LNCaP clone FGC (cell line): Measurements from ENCODE around the gene BORA.
"Not testable (repeated sequence)": the region's sequence is repeated elsewhere in the genome, so short reads cannot be mapped to it uniquely, and the experiment has no call there.

ENCODE experiments used
- DNase-seq: peaks from one replicate; pipeline ENCODE4 v3.0.0-alpha.2; 2011; ENCODE audit warnings: low read depth
- H3K4me3 ChIP-seq: 2 replicates; pipeline ENCODE4 v1.5.1; 2011; ENCODE audit warnings: mild to moderate bottlenecking, low read depth, low read length, control low read depth
- CTCF ChIP-seq: IDR thresholded peaks from 2 replicates; pipeline ENCODE4 v1.5.1; 2012; ENCODE audit warnings: mild to moderate bottlenecking; ENCODE audit not compliant: control insufficient read depth, insufficient read depth; ENCODE audit errors: extremely low read depth

Gene BORA

GRCh38 chr13:72693832-72694231 lies 33.9 kb upstream of the BORA start:
- H3K4me3 ChIP-seq: no peak overlapping the region
- TF ChIP-seq CTCF: no peak
- no peak for DNase-seq

GRCh38 chr13:72694314-72694713 lies 33.4 kb upstream of the BORA start:
- TF ChIP-seq CTCF: no peak

GRCh38 chr13:72696579-72696978 lies 31.1 kb upstream of the BORA start:
- no peak for DNase-seq
- no peak overlapping the region for H3K4me3 ChIP-seq
- TF ChIP-seq CTCF: no peak

More at GRCh38 chr13:72694314-72694713, 33.4 kb upstream of the BORA start:
- no peak overlapping the region for H3K4me3 ChIP-seq
- no peak for DNase-seq

GRCh38 chr13:72698164-72698563 lies 29.6 kb upstream of the BORA start:
- no peak overlapping the region for H3K4me3 ChIP-seq
- no peak for TF ChIP-seq CTCF
- DNase-seq: no peak

GRCh38 chr13:72700509-72700908 lies 27.2 kb upstream of the BORA start:
- no peak overlapping the region for H3K4me3 ChIP-seq
- no peak for TF ChIP-seq CTCF
- no peak for DNase-seq

- no peak overlapping the region for H3K4me3 ChIP-seq
- TF ChIP-seq CTCF: no peak
- no peak for DNase-seq
Measured at GRCh38 chr13:72716776-72717175, 10.9 kb upstream of the BORA start.

- H3K4me3 ChIP-seq: peak overlapping the region; percentile 76
- not testable (repeated sequence) for DNase-seq
Measured at GRCh38 chr13:72726185-72726584, 1.5 kb upstream of the BORA start.
